Heart left ventricle (tissue), 16 donors: ENCODE measurements around the gene EIF2S2. TPM values are rescaled to one million over a fixed set of nuclear protein-coding genes. Genes with fewer than 3 reads are reported as not detected.

Experiments used
- ATAC-seq, 4 donors: fragments of 200-7000 bp; cut with Tn5 transposase; one replicate each; pipeline ENCODE4 v1.9.1; 2020 to 2022; ENCODE audit warnings: moderate library complexity in 4 of 4, mild to moderate bottlenecking in 3 of 4, moderate number of reproducible peaks in 1 of 4
- DNase-seq, 5 donors: peaks; one replicate each; pipeline ENCODE4 v3.0.0-alpha.2; 2020
- H3K27ac ChIP-seq, 12 donors: fragments of 200-600 bp; sonication (generic) in 4 of 12; one replicate each; pipeline versions ENCODE4 v1.5.0 to v1.8.0; 2016 to 2022; ENCODE audit warnings: mild to moderate bottlenecking in 2 of 12
- H3K27me3 ChIP-seq, 9 donors: fragments of 200-600 bp; sonication (generic) in 2 of 9; one replicate each; pipeline versions ENCODE4 v1.5.1 to v1.8.0; 2016 to 2022; ENCODE audit warnings: mild to moderate bottlenecking in 3 of 9
- H3K36me3 ChIP-seq, 9 donors: fragments of 200-600 bp; sonication (generic) in 2 of 9; one replicate each; pipeline versions ENCODE4 v1.5.0 to v1.8.0; 2018 to 2022; ENCODE audit warnings: mild to moderate bottlenecking in 2 of 9
- H3K4me1 ChIP-seq, 12 donors: fragments of 200-600 bp; sonication (generic) in 4 of 12; one replicate each; pipeline versions ENCODE4 v1.5.0 to v1.8.0; 2016 to 2022; ENCODE audit warnings: mild to moderate bottlenecking in 3 of 12
- H3K4me3 ChIP-seq, 12 donors: fragments of 200-600 bp; sonication (generic) in 4 of 12; one replicate each; pipeline versions ENCODE4 v1.5.0 to v1.8.0; 2017 to 2022; ENCODE audit warnings: mild to moderate bottlenecking in 9 of 12, moderate library complexity in 4 of 12
- H3K9me3 ChIP-seq, 12 donors: fragments of 200-600 bp; sonication (generic) in 4 of 12; one replicate each; pipeline versions ENCODE4 v1.5.0 to v1.8.0; 2016 to 2022; ENCODE audit warnings: mild to moderate bottlenecking in 1 of 12
- CTCF ChIP-seq, 12 donors: fragments of 200-600 bp; sonication (generic) in 4 of 12; IDR thresholded peaks; one replicate each; pipeline versions ENCODE4 v1.5.0 to v1.8.0; 2018 to 2022; ENCODE audit warnings: antibody characterized with exemption in 12 of 12, mild to moderate bottlenecking in 5 of 12
- POLR2A ChIP-seq, 2 donors: fragments of 450-650 bp; IDR thresholded peaks; one replicate each; pipeline ENCODE4 v1.6.1; 2017; ENCODE audit warnings: antibody characterized with exemption in 2 of 2, mild to moderate bottlenecking in 2 of 2, moderate library complexity in 2 of 2
- WGBS, 4 donors: extraction: QIAGEN DNeasy Blood & Tissue Kit in 2 of 4; methylation state at CpG; one replicate each; pipeline versions ENCODE4 v1.1.5 to v1.1.7; 2013 to 2018; 5-methylcytosine and 5-hydroxymethylcytosine counted together
- intact Hi-C, 10 donors: fragments of 100-400 bp; cut with DNase I; formaldehyde crosslinking; loops; one replicate each; pipeline versions ENCODE4 v1.11.1 to v1.14.2; 2022
- polyA plus RNA-seq, 2 donors: library from polyadenylated mRNA; stranded (reverse); fragments of 200-250 nt; gene quantifications; one replicate each; pipeline ENCODE4 v1.2.3, GENCODE V29; 2013
- total RNA-seq, 9 donors: library from RNA; depleted of rRNA in 2 of 9; stranded (reverse); fragments of >200 nt in 2 of 9; fragmentation: NEBNext Ultra II Directional in 3 of 9; extraction: Animal tissue kit (Norgen Biotek cat#: 25700) in 3 of 9; gene quantifications; one replicate each; pipeline versions ENCODE4 v1.1.0 to v1.2.4, GENCODE V29; 2016 to 2023
- donor health status: ischemic (EF 13 %, LVEDD 7.1; RV severe dilation, severe dysfunction).
- donor health status: healthy with polysubstance abuse.
- donor health status: DM: no; HTN: yes; CAD: no.
- donor health status: DM: no; HTN: no; CAD: no.
- donor health status: ischemic (EF 25% LVEDD 6.9; RV normal size, moderate dysfunction).
- donor health status: ischemic (EF 25% LVEDD 5.7; RV mildly dilated, moderate dysfunction).
- donor health status: healthy.
- donor health status: DM: yes; HTN: yes; CAD: no.
- donor health status: ischemic (EF 35%, LVEDD 5.7; RV mildly dilated, moderate dysfunction).
- donor health status: nonischemic (EF 11% LVEDD 7.7; RV severe dilation, severe dysfunction).
- donor health status: DM: yes; HTN: yes; CAD: no.
- donor health status: PGD.
- donor health status: ischemic (EF 29% LVEDD 5.4; RV normal size, mild dysfunction).
- donor health status: nonischemic (EF 23%, LVEDD 6.1; RV moderate dilation, normal function).

Gene EIF2S2
- total and polyA plus RNA-seq, 11 donors, result 25.8 to 81.7 (median 40.9) TPM

- Histone ChIP-seq H3K4me1 (peaks cover 0 to 7% (median 0%) of the 10 kb centered on the region in 12 donors), H3K36me3 (peaks cover 0 to 89% (median 69%) of the 10 kb centered on the region in 9 donors), H3K27ac (no peak overlapping the region), H3K9me3 (no peaks in the 10 kb centered on the region), H3K27me3 (no peaks in the 10 kb centered on the region), H3K4me3 (no peak overlapping the region)
- no peak for ATAC-seq
- peak in 2 of 12 donors; percentile 17 to 19 for TF ChIP-seq CTCF (IDR thresholded peaks at IDR 0.05)
- no peak for TF ChIP-seq POLR2A (IDR thresholded peaks at IDR 0.05)
- intact Hi-C loops, result loop anchor here in 4 of 10 donors (5.0 to 10.0 kb wide), 3 partner anchors 42 to 52 kb away; no protein-coding TSS in a partner anchor
- 87 to 91% (median 88%) methylated on average over 15 to 16 of the region's 16 CpGs for WGBS, 4 donors
- no peak for DNase-seq
These were observed 36.4 kb downstream of the EIF2S2 start for GRCh38 chr20:34075647-34076046.

GRCh38 chr20:34074101-34074760 lies 37.8 kb downstream of the EIF2S2 start:
- TF ChIP-seq POLR2A (IDR thresholded peaks at IDR 0.05), result no peak
- TF ChIP-seq CTCF (IDR thresholded peaks at IDR 0.05), result no peak
- Histone ChIP-seq H3K36me3 (peaks cover 0 to 75% (median 55%) of the 10 kb centered on the region in 9 donors), H3K27me3 (no peaks in the 10 kb centered on the region), H3K4me1 (peaks cover 0 to 18% (median 8%) of the 10 kb centered on the region in 12 donors), H3K9me3 (no peaks in the 10 kb centered on the region), H3K4me3 (no peak overlapping the region), H3K27ac (no peak overlapping the region)
- DNase-seq (no peak), ATAC-seq (no peak)
- 79 to 87% (median 86%) methylated on average over 7 of the region's 7 CpGs for WGBS, 4 donors
- intact Hi-C loops, result loop anchor here in 3 of 10 donors (5.0 to 10.0 kb wide), 2 partner anchors 51 to 212 kb away; no protein-coding TSS in a partner anchor

- Histone ChIP-seq H3K4me1 (peaks cover 0 to 29% (median 11%) of the 10 kb centered on the region in 12 donors), H3K9me3 (no peaks in the 10 kb centered on the region), H3K4me3 (no peak overlapping the region), H3K36me3 (peaks cover 0 to 60% (median 46%) of the 10 kb centered on the region in 9 donors), H3K27ac (no peak overlapping the region), H3K27me3 (no peaks in the 10 kb centered on the region)
- TF ChIP-seq POLR2A (IDR thresholded peaks at IDR 0.05) (no peak), CTCF (IDR thresholded peaks at IDR 0.05) (no peak)
- no peak for DNase-seq
- 94 to 96% (median 95%) methylated on average over 1 of the region's 1 CpG for WGBS, 4 donors
- intact Hi-C loops, result loop anchor here in 3 of 10 donors (5.0 to 10.0 kb wide), 2 partner anchors 52 to 210 kb away; no protein-coding TSS in a partner anchor
- ATAC-seq, result no peak
These were observed 39.3 kb downstream of the EIF2S2 start for GRCh38 chr20:34072778-34073177.

- H3K36me3 ChIP-seq, result peaks cover 0 to 53% (median 39%) of the 10 kb centered on the region in 9 donors
- WGBS, 4 donors, result 93% methylated on average over 8 of the region's 8 CpGs
- no peaks in the 10 kb centered on the region for H3K9me3 ChIP-seq
- intact Hi-C loops, result loop anchor here in 3 of 10 donors (5.0 to 10.0 kb wide), 2 partner anchors 53 to 210 kb away; no protein-coding TSS in a partner anchor
- TF ChIP-seq POLR2A (IDR thresholded peaks at IDR 0.05) (no peak), CTCF (IDR thresholded peaks at IDR 0.05) (no peak)
- no peak for ATAC-seq
- no peak for DNase-seq
- H3K4me1 ChIP-seq, result peaks cover 0 to 29% (median 11%) of the 10 kb centered on the region in 12 donors
- H3K4me3 ChIP-seq, result no peak overlapping the region
- no peak overlapping the region for H3K27ac ChIP-seq
- H3K27me3 ChIP-seq, result no peaks in the 10 kb centered on the region
These were observed 40.0 kb downstream of the EIF2S2 start for GRCh38 chr20:34072076-34072475.
